Thoracic aorta (tissue), 2 donors: ENCODE measurements around the gene LRP4. TPM values are rescaled to one million over a fixed set of nuclear protein-coding genes. Genes with fewer than 3 reads are reported as not detected.

Experiments
- total RNA-seq, 2 donors: library from RNA; depleted of rRNA; stranded (reverse); fragments of >200 nt; gene quantifications; one replicate each; pipeline versions ENCODE4 v1.1.0 to v1.2.3, GENCODE V29; 2016

The LRP4 gene
- total RNA-seq, 2 donors from 2014 or later: 8.4 to 21.2 TPM

Other genes starting within 250 kb of the LRP4 start
- gene ARHGAP1, start 217.9 kb downstream of the LRP4 start, total RNA-seq: 100 to 1,000 TPM; 106 to 159 TPM
- 10 to 100 TPM in 1 of 2 donors, 1 to 10 TPM in 1; 5.9 to 11.9 TPM for gene ZNF408, start 217.5 kb downstream of the LRP4 start, total RNA-seq
- not detected for gene F2, start 199.3 kb downstream of the LRP4 start, total RNA-seq
- 10 to 100 TPM; 34.7 to 37.1 TPM for gene CKAP5, start 72.3 kb downstream of the LRP4 start, total RNA-seq
- 10 to 100 TPM; 23.4 to 27.6 TPM for gene CSTPP1, start 18.2 kb upstream of the LRP4 start, total RNA-seq